Stimulated activated naive CD8-positive, alpha-beta T cell treated with anti-CD3 and anti-CD28 coated beads, Interleukin-15, Interleukin-2, amounts not matched to agents 100 U/mL and 50 U/mL, for 24 hours (primary cell): ENCODE results near the gene DNAI1.
"Not testable (repeated sequence)": the region's sequence is repeated elsewhere in the genome, so short reads cannot be mapped to it uniquely, and the experiment has no call there.

Source experiments
- ATAC-seq: fragments of 150-1000 bp; cut with Tn5 transposase; one replicate; pipeline ENCODE4 v1.10.0; 2021
- DNase-seq: peaks from one replicate; pipeline ENCODE4 v3.0.0; 2021

DNAI1 gene

GRCh38 chr9:34451135-34451534 is 7.5 kb upstream of the DNAI1 start:
- ATAC-seq (no peak), DNase-seq (no peak)

- ATAC-seq (peak; percentile 85), DNase-seq (peak; percentile 32)
Observed at GRCh38 chr9:34451545-34451944, 7.1 kb upstream of the DNAI1 start.

DNA sequence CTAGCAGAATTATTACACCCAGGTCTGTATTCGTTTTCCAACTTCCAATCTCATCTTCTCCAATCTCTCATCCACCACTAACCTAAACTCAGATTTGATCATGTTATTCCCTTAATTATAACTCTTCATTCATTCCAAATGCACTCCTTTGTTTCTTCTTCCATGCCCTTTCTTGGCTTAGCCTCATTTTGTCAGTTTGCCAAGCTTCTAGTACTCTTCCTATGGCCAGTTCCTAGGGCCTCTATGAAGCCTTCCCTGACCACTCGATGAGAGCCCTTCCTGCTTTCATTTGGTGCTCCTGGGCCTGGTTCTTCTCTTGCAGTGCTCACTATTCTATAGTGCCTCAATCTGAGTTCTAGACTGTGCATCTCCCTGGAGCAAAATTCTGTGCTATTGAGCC is 6.0 kb upstream of the DNAI1 start:
- DNase-seq = no peak

DNA sequence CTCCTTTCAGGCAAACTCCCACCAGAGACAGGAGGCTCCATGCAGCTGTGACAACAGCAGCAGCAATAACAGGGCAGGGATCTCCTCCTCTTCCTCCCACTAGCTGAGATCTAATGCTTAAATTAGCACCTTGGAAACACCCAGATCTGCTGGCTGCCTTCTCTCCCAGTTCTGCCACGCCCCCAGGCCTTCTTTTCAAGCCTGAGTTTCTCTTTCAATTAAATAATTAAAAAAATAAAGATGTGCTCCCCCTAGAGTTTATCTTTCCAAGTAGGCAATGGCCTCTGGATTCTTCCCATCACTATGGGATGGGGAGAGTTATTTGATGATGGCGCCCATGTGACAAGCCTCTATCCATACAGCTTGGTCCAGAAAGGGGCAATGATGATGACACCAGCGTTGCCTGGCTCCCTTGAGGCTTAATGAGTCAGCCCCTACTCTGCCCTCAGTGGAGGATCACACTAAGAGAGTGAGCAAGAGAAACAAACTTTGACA is 4.0 kb upstream of the DNAI1 start:
- peak; percentile 39 for DNase-seq

More for the DNA sequence above, 6.0 kb upstream of the DNAI1 start:
- ATAC-seq = no peak

DNA sequence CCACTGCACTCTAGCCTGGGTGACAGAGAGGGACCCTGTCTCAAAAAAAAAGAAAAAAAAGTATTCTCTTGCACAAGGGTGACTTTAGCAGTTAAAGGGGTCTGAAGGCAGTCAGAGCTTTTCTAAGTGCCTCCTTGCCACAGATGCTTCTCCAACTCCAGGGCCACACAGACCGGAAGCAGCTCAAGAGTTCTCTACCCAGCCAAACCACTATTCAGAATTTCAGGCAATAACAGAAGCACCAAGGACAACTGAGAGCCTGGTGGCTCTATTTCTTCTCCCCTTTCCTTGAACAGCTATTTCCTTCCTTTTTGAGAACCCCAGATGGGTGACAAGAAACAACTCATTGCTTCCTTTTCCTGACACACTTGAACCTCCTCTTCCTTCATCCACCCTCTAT is 2.5 kb upstream of the DNAI1 start:
- ATAC-seq (no peak), DNase-seq (no peak)

More for the DNA sequence above, 4.0 kb upstream of the DNAI1 start:
- ATAC-seq = peak; percentile 56

- ATAC-seq (no peak), DNase-seq (no peak)
Observed at GRCh38 chr9:34456746-34457145, 1.9 kb upstream of the DNAI1 start.

- DNase-seq = peak; percentile 27
- no peak for ATAC-seq
Observed at GRCh38 chr9:34457266-34458012, 1.2 kb upstream of the DNAI1 start.

- DNase-seq = no peak
- no peak for ATAC-seq
Observed at GRCh38 chr9:34458959-34459340, 345 bp downstream of the DNAI1 start.

DNA sequence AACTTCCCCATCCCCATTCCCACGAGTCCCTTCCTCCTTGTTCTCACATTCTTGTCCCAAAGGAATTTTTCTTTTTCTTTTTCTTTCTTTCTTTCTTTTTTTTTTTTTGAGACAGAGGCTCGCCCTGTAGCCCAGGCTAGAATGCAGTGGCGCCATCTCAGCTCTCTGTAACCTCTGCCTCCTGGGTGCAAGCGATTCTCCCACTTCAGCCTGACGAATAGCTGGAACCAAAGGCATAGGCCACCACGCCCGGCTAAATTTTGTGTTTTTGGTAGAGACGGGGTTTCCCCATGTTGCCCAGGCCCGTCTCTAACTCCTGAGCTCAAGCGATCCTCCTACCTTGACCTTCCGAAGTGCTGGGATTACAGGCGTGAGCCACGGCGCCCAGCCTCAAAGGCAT is 751 bp downstream of the DNAI1 start:
- no peak for ATAC-seq

GRCh38 chr9:34459941-34460340 is 1.3 kb downstream of the DNAI1 start:
- DNase-seq (no peak), ATAC-seq (no peak)

More for the DNA sequence above, 751 bp downstream of the DNAI1 start:
- no peak for DNase-seq

GRCh38 chr9:34463098-34463900 is 4.7 kb downstream of the DNAI1 start:
- peak; percentile 71 for DNase-seq
- peak; percentile 86 for ATAC-seq

- no peak for ATAC-seq
- DNase-seq = no peak
Observed at GRCh38 chr9:34463901-34464232, 5.3 kb downstream of the DNAI1 start.

DNA sequence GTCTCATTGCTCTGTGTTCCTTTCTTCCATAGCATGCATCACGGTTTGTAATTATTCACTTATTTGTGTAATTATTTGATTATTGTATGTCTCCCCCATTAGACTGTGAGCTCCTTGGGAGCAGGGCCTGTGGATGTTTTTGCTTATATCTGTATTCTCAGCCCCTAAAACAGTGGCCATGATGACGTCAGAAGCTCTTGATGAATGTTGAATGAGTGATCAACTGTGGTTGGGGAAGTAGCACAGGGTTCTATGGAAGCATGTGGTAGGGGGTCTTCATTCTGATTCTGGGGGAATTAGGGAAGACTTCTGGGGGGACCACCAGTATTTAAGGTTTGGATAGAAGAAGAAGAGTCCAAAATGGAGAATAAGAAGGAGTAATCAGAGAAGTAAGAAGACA is 6.0 kb downstream of the DNAI1 start:
- no peak for ATAC-seq

DNA sequence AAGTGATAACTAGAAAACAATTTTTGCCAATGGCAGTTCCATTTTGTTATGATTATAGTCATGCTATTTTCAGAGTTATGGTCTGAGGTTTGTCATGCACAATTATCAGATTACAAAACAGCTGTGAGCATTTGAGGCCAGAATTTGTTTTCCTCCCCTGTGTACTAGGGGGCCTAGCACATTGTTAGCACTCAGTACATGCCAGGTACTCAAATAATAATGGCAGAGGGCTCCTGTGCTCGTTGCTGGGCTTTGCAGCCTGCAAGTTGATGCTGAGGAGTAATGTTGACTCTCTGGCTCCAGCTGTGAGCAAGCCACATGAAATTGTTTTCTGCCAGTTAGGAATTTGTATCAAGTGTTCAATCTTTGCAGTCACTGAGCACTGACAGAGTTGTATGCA is 6.9 kb downstream of the DNAI1 start:
- DNase-seq = no peak

More for the DNA sequence above, 6.0 kb downstream of the DNAI1 start:
- DNase-seq = no peak

DNA sequence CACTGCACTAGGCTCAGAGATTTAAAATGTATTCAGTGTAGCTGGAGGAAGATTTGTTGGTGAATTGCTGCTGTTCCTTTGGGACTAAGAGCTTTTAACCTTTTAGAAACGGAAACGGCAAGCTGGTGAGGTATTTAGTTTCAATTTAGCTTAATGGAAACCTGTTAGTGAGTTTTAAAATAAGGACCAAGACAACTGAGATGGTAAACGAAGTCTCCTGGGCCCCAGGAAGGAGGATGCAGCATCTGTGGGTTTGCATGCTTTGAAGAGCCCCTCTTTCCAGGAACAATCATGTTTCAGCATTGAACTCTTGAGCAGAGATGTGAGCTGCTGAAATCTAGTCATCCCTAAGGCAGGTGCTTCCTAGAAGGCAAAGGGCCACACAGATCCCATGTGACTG is 16.5 kb downstream of the DNAI1 start:
- ATAC-seq = no peak
- no peak for DNase-seq

More for the DNA sequence above, 6.9 kb downstream of the DNAI1 start:
- no peak for ATAC-seq

GRCh38 chr9:34477541-34477940 is 18.9 kb downstream of the DNAI1 start:
- DNase-seq (no peak), ATAC-seq (no peak)

- DNase-seq = no peak
- ATAC-seq = no peak
Observed at GRCh38 chr9:34479431-34479866, 20.8 kb downstream of the DNAI1 start.

GRCh38 chr9:34481620-34482019 is 23.0 kb downstream of the DNAI1 start:
- ATAC-seq, DNase-seq: not testable (repeated sequence)

DNA sequence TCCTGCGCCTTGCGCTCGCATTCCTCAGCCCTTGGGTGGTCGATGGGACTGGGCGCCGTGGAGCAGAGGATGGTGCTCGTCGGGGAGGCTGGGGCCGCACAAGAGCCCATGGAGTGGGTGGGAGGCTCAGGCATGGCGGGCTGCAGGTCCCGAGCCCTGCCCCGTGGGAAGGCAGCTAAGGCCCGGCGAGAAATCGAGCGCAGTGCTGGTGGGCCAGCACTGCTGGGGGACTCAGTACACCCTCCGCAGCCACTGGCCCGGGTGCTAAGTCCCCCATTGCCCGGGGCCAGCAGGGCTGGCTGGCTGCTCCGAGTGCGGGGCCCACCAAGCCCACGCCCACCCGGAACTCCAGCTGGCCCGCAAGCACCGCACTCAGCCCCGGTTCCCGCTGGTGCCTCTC is 24.1 kb downstream of the DNAI1 start:
- not testable (repeated sequence) for ATAC-seq, DNase-seq

- DNase-seq = no peak
- no peak for ATAC-seq
Observed at GRCh38 chr9:34484678-34485077, 26.1 kb downstream of the DNAI1 start.

DNA sequence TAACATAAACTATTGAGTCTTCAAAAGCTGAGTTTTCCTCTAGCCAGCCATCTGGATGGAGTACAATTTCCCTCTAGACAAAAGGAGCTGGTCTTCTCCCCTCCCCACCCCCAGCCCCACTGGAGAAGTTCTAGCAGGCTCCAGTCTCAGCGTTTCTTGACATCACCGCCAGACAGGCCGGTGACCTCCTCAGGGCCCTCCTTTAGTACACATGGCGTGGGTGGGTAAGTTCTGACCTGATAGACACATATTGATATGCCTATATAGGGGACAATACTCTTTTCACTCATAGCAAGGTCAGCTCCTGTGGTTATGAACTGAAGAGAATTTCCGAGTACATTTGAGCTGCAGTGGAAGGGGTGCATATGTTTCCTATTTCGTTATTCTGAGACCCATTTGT is 27.2 kb downstream of the DNAI1 start:
- ATAC-seq (no peak), DNase-seq (no peak)

DNA sequence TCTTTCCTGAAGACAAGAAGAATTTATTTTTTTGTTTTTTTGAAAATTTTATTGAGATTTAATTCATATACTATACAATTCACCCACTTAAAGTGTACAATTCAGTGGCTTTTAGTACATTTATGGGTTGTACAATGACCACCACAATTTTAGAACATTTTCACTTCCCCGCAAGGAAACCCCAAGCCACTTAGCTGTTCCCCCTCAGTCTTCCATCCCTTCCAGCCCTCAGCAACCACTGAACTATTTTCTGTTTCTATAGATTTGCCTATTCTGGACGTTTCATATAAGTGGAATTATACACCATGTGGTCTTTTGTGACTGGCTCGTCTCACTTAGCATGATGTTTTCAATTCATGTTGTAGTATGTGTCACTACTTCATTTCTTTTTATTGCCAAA is 28.0 kb downstream of the DNAI1 start:
- no peak for ATAC-seq
- DNase-seq = no peak

DNA sequence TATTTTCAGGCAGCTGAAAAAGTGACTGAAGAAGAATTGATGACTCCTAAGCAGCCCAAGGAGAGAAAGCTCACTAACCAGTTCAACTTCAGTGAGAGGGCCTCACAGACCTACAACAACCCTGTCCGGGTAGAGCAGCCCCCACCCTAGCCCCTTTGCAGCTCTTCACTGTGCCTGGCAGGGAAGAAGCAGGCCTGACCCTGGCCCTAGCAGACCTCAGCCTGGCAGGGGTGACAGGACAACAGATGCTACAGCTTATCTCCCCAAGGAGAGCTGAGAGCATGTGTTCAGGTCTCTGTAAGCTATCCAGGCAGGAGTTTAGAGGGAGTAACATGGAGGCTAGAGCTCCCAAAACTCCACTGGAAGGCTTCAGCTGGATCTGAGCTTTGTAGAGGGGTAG is 31.8 kb downstream of the DNAI1 start:
- DNase-seq = no peak
- no peak for ATAC-seq
